GM10248 (cell line): Measurements from ENCODE around the gene IFT122.
"Not testable (repeated sequence)": the region's sequence is repeated elsewhere in the genome, so short reads cannot be mapped to it uniquely, and the experiment has no call there.

Experiments used
- CTCF ChIA-PET: fragments of 300-600 bp; sonication (Branson Sonifier 250); formaldehyde crosslinking; extraction: SDS; loops from one replicate; lab custom pipeline; 2021; ENCODE audit warnings: antibody characterized with exemption; lab: Yijun Ruan, JAX
- POLR2A ChIA-PET: fragments of 350-650 bp; sonication (Branson Sonifier 250); formaldehyde crosslinking; extraction: SDS; loops from one replicate; lab custom pipeline; 2020; ENCODE audit warnings: antibody characterized with exemption; lab: Yijun Ruan, JAX
- DNase-seq: peaks from one replicate; pipeline ENCODE4 v3.0.0; 2012; ENCODE audit errors: extremely low spot score
- TF ChIP-seq, protein P1 (sequence below): IDR thresholded peaks from 2 replicates; pipeline ENCODE4 v1.5.1; 2012; ENCODE audit warnings: mild to moderate bottlenecking, low read depth; ENCODE audit errors: extremely low read depth, missing control alignments, control extremely low read depth

The IFT122 gene

DNA sequence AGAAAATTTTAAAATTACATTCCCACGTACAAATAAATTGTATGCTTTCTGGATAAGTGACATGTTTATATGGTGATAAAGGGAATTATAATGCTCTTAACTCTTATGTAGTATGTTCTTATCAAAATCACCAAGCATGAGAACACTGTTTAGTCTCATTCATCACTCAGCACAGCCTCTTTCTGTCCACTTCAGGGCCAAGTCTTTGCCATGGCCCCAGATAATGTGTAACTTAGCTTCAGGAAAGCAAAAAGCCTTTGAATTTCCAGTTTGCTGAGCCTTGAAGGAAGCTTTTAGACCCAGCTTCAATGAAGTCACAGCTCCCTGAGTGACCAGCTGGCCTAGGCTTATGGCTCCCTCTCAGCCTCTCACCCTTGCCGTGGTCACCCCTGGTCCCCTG, 57.9 kb downstream of the IFT122 start:
- DNase-seq, POLR2A ChIA-PET: not testable (repeated sequence)
- CTCF ChIA-PET, result interaction anchor here (1.0 kb wide), 1 partner anchor 8 kb away, joined by 3 read pairs; no protein-coding TSS in a partner anchor

DNA sequence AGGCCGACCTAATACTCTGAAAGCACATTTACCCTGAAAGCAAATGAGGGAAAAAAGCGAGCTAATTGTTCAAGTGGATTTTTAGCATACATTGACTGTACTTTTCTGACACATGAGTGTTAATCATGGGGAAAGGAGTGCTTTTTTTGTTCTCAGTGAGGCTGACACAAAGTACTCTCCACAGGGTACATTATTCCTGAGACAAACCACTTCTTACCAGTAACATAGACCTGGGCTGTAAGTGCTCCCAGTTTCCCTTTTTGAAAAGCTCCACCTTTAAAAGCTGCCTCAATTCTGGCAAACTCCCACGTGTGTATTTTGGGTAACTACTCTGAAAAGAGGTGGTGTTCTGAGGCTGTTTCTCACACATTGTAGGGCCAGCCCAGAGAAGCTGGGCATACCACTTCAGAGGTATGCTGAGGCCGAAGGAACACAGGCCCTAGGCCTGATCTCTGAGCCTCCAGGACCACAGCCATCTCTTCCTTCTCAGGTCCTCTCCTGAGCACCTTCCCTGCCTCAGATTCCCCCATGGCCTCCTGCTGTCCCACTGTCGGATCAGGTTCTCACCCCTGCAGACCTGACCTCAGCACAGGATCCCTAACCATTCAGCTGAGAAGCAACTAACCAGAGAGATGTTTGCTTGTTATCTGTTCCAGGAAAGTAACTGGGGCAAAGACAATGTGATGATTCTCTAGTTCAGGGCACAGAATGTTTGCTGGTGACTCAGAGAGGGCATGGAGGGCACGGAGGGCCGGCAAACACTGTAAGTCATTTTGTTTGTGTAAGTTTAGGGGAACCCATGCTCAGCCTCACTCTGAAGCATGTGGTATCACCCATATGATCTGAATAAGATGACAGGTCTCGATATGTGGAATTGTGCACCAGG, 58.8 kb downstream of the IFT122 start:
- POLR2A ChIA-PET, DNase-seq: not testable (repeated sequence)
- CTCF ChIA-PET, result interaction anchor here (1.0 kb wide), 1 partner anchor 9 kb away, joined by 3 read pairs; no protein-coding TSS in a partner anchor

DNA sequence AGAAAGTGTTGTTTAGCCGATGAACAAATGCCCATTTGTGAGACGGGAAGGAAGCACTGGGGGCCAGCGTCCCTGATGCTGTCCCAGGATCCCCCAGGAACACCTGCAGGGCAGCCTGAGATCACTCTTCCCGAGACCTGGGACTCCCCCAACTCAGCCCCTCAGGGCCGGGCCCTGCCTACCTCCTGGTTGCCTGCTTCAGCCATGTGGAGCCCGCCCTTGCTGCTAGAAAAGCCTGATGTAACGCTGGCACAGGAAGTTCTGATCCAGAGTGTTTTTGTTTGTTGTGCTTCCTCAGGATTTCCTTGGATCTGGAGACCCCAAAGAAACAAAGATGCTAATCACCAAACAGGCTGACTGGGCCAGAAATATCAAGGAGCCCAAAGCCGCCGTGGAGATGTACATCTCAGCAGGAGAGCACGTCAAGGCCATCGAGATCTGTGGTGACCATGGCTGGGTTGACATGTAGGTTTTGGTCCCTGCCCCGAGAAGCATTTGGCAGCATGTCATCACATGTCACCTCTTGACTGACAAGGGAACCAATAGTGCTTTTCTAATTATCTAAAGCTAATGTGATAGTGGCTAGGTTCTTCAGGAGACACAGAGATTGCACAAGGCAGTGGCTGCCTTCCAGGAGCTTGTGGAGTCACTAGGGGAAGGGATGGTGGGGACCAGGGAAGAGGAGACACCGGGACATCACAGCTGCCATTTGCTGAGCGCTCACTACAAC, 59.7 kb downstream of the IFT122 start:
- DNase-seq, POLR2A ChIA-PET: not testable (repeated sequence)
- CTCF ChIA-PET, result interaction anchor here (5.6 kb wide), 1 partner anchor 8 kb away, joined by 48 read pairs; no protein-coding TSS in a partner anchor

DNA sequence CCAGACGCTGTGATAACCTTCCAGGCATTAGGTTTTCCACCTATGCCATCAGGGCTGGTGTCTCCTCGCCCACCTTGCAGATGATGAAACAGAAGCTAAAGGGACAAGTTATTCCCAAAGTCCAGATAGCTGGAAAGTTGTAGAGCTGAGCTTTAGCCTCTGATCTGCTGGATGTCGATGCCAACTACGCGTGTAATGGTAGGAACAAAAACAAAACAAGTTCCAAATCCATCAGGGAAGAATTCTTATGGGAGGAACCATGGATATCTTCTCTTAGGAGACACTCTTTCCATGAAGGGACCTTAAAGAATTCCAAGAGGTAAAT, 60.3 kb downstream of the IFT122 start:
- TF ChIP-seq, protein P1, sequence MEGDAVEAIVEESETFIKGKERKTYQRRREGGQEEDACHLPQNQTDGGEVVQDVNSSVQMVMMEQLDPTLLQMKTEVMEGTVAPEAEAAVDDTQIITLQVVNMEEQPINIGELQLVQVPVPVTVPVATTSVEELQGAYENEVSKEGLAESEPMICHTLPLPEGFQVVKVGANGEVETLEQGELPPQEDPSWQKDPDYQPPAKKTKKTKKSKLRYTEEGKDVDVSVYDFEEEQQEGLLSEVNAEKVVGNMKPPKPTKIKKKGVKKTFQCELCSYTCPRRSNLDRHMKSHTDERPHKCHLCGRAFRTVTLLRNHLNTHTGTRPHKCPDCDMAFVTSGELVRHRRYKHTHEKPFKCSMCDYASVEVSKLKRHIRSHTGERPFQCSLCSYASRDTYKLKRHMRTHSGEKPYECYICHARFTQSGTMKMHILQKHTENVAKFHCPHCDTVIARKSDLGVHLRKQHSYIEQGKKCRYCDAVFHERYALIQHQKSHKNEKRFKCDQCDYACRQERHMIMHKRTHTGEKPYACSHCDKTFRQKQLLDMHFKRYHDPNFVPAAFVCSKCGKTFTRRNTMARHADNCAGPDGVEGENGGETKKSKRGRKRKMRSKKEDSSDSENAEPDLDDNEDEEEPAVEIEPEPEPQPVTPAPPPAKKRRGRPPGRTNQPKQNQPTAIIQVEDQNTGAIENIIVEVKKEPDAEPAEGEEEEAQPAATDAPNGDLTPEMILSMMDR, result no peak
- no peak for DNase-seq
- POLR2A ChIA-PET, result no interaction called here
- CTCF ChIA-PET, result interaction anchor here (5.6 kb wide), 1 partner anchor 9 kb away, joined by 48 read pairs; no protein-coding TSS in a partner anchor

GRCh38 chr3:129501630-129502029, 61.6 kb downstream of the IFT122 start:
- POLR2A ChIA-PET, result interaction anchor here (0.5 kb wide), 1 partner anchor 9 kb away, joined by 5 read pairs; no protein-coding TSS in a partner anchor
- TF ChIP-seq, protein P1, result no peak
- CTCF ChIA-PET, result interaction anchor here (5.6 kb wide), 1 partner anchor 10 kb away, joined by 48 read pairs; no protein-coding TSS in a partner anchor
- DNase-seq, result no peak

GRCh38 chr3:129502641-129503408, 62.8 kb downstream of the IFT122 start:
- ChIA-PET POLR2A (no interaction called here), CTCF (interaction anchor here (5.6 kb wide), 1 partner anchor 11 kb away, joined by 48 read pairs; no protein-coding TSS in a partner anchor)
- TF ChIP-seq, protein P1, result no peak
- DNase-seq, result no peak

- TF ChIP-seq, protein P1, result no peak
- ChIA-PET CTCF (interaction anchor here (5.6 kb wide), 1 partner anchor 12 kb away, joined by 48 read pairs; no protein-coding TSS in a partner anchor), POLR2A (no interaction called here)
These were observed 63.7 kb downstream of the IFT122 start for GRCh38 chr3:129503471-129504291.

More at GRCh38 chr3:129503471-129504291, 63.7 kb downstream of the IFT122 start:
- no peak for DNase-seq
